Measurements from ENCODE around the gene BTBD2.

The BTBD2 gene

DNA sequence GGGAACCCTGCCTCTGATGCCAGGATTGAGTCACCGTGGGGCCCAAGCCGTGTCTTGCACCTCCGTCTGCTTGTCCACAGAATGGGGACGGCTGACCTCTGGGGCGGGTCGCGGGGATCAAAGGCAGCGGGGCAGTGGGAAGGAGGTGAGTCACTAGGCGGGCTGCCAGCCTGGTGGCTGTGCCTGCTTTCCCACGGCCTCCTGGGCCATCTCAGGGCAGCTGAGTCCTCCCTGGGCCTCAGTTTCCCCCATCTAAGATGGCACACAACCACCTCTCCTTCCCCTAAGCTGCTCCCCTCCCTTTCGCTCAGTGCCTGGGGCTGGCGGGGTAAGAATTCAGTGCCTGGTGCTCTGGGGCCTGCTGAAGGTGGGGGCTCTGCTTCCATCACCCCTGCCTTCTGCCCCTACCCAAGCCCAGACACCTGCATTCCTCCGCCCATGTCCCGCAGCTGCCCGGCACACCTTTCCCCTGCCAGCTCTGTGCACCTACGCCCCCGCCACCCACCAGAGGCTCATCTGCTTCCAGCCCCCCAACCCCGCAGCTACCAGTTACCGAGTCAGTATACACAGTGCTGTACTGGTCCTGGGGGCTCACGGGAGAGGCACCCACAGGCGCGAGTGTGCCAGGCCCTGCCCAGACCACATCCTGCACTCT lies 32.1 kb upstream of the BTBD2 start:
- DNase-seq (no peak), ATAC-seq (replicated peaks) (no peak)
- Mint-ChIP-seq H3K4me3 (peak overlapping the region; percentile 68 to 83), H3K4me1 (ENCODE audit: low read depth in 2 of 2) (peaks cover 33 to 50% of the 10 kb centered on the region in 2 donors), H3K27ac (peak overlapping the region; percentile 81 to 96), H3K36me3 (ENCODE audit: insufficient read depth) (peaks cover 92% of the 10 kb centered on the region), H3K27me3 (no peaks in the 10 kb centered on the region), H3K9me3 (no peaks in the 10 kb centered on the region)

GRCh38 chr19:2047076-2047448 lies 31.5 kb upstream of the BTBD2 start:
- Mint-ChIP-seq H3K4me1 (ENCODE audit: low read depth in 2 of 2) (peaks cover 33 to 49% of the 10 kb centered on the region in 2 donors), H3K4me3 (peak overlapping the region; percentile 68 to 83), H3K27me3 (no peaks in the 10 kb centered on the region), H3K36me3 (ENCODE audit: insufficient read depth) (peaks cover 95% of the 10 kb centered on the region), H3K9me3 (no peaks in the 10 kb centered on the region), H3K27ac (peak overlapping the region; percentile 81 to 96)
- DNase-seq = no peak
- no peak for ATAC-seq (replicated peaks)

DNA sequence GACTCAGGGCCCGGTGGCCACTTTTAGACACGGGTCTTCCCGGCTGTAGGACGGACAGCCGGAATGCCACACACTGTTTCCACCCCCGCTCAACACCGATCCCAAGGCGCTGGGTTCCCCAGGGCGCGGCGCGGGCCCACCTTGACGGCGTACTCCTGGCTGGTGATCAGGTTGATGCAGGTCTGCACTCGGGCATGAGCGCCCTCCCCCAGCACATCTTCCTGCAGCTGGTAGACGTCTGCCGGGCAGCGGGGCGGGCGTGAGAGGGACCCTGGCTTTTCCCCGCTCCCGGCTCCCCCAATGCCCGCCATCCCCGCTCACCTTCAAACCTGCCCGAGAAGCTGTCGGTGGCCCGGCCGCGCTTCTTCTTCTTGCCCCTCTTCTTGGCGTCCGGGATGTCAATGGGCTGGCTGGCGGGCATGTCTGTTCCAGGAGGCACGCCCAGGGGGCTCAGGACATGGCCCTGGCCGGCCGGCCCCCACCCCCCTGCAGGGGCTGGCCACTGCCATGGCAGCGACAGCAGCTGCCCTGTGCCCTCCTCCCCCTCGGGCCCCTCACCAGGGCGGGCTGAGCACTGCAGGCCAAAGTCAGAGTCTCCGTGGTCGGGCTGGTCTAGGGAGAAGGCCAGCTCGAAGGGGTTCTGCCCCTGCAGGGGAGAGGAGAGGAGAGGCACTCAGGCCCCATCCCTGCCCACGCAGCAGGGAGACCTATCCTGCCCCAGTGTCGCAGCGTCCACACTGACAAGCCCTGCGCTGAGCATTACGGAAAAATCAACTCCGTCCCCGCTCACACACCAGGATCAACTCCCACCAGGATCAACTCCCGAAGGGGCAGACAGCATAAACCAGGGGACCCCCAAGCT lies 30.8 kb upstream of the BTBD2 start:
- Mint-ChIP-seq H3K27me3 (no peaks in the 10 kb centered on the region), H3K4me3 (peak overlapping the region in 1 of 2 donors; percentile 83), H3K27ac (peak overlapping the region; percentile 81 to 96), H3K9me3 (no peaks in the 10 kb centered on the region), H3K36me3 (ENCODE audit: insufficient read depth) (peaks cover 95% of the 10 kb centered on the region), H3K4me1 (ENCODE audit: low read depth in 2 of 2) (peaks cover 28 to 45% of the 10 kb centered on the region in 2 donors)
- no peak for ATAC-seq (replicated peaks)
- no peak for DNase-seq

- H3K27ac Mint-ChIP-seq = peak overlapping the region; percentile 46 to 96
- no peaks in the 10 kb centered on the region for H3K27me3 Mint-ChIP-seq
- peaks cover 98% of the 10 kb centered on the region for H3K36me3 Mint-ChIP-seq (ENCODE audit: insufficient read depth)
- DNase-seq (no peak), ATAC-seq (replicated peaks) (no peak)
- peak overlapping the region in 1 of 2 donors; percentile 48 for H3K4me3 Mint-ChIP-seq
- H3K9me3 Mint-ChIP-seq = no peaks in the 10 kb centered on the region
- peaks cover 28 to 49% of the 10 kb centered on the region in 2 donors for H3K4me1 Mint-ChIP-seq (ENCODE audit: low read depth in 2 of 2)
These were observed 30.1 kb upstream of the BTBD2 start for GRCh38 chr19:2045501-2046045.

DNA sequence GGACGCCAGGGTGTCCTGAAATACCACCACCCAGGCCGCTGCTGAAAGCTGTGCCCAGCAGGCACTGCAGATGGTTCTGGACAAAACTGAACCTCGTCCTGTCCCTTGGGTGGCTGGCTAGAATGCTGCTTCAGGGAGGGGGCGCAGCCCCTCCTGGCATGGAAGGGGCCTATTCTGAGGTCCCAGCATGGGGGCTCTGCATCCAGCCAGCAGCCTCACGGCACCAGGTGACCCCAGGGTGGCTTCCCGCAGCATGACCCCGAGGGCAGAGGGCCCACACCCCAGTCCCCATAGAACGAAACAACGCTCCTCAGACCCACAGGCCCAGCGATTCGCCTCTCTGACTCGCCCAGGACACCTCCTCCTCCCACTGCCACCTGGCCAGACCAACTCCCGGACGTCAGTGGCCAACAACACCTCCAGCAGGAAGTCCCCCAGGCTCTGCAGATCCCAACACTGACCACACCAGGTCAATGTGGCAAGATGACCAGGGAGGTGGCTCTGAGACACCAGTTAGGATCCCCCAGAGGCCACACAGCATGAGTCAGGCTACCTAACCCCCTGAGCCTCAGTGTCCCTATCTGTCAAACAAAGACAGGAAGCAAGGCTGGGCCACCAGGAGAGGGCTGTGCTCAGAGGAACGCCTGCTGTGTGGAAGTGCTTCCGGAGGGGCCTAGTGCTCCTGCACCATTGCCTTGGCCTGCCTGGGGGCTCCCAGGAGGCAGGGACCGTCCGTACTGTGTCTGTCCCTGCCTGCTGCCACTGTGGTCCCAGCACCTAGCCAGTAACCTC lies 29.4 kb upstream of the BTBD2 start:
- Mint-ChIP-seq H3K27ac (peak overlapping the region; percentile 46 to 96), H3K9me3 (no peaks in the 10 kb centered on the region), H3K4me3 (peak overlapping the region in 1 of 2 donors; percentile 48), H3K27me3 (no peaks in the 10 kb centered on the region), H3K4me1 (ENCODE audit: low read depth in 2 of 2) (peaks cover 27 to 48% of the 10 kb centered on the region in 2 donors), H3K36me3 (ENCODE audit: insufficient read depth) (peaks cover 96% of the 10 kb centered on the region)
- DNase-seq (no peak), ATAC-seq (replicated peaks) (no peak)

- Mint-ChIP-seq H3K4me3 (peak overlapping the region; percentile 37 to 70), H3K9me3 (no peaks in the 10 kb centered on the region), H3K27me3 (no peaks in the 10 kb centered on the region), H3K27ac (peak overlapping the region; percentile 96), H3K4me1 (ENCODE audit: low read depth in 2 of 2) (peaks cover 22 to 45% of the 10 kb centered on the region in 2 donors), H3K36me3 (ENCODE audit: insufficient read depth) (peaks cover 95% of the 10 kb centered on the region)
- ATAC-seq (replicated peaks) (no peak), DNase-seq (no peak)
These were observed 28.6 kb upstream of the BTBD2 start for GRCh38 chr19:2043961-2044708.

DNA sequence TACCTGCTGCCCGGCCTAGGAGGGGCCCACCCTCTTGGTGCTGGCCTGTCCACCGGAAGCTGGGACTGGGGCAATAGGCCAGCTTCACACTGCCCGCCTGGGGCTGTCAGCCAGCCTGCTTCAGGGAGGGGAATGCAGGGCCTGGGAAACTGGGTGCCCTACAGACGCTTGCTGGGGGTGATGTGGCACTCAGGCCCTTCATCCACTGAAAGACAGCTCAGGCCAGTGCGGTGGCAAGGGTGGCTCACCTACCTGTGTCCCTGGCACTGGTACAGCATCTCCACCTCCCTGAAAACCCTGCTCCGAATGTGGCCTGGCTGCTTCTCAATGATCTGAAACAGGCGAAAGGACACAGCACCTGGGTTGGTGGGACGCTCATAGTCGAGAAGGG lies 27.7 kb upstream of the BTBD2 start:
- Mint-ChIP-seq H3K27me3 (no peaks in the 10 kb centered on the region), H3K4me1 (ENCODE audit: low read depth in 2 of 2) (peaks cover 19 to 38% of the 10 kb centered on the region in 2 donors), H3K4me3 (peak overlapping the region; percentile 37 to 70), H3K27ac (peak overlapping the region; percentile 96), H3K36me3 (ENCODE audit: insufficient read depth) (peaks cover 95% of the 10 kb centered on the region), H3K9me3 (no peaks in the 10 kb centered on the region)
- no peak for DNase-seq
- ATAC-seq (replicated peaks) = no peak

GRCh38 chr19:2042485-2043250 lies 27.2 kb upstream of the BTBD2 start:
- no peaks in the 10 kb centered on the region for H3K27me3 Mint-ChIP-seq
- no peaks in the 10 kb centered on the region for H3K9me3 Mint-ChIP-seq
- DNase-seq (no peak), ATAC-seq (replicated peaks) (no peak)
- H3K27ac Mint-ChIP-seq = peak overlapping the region; percentile 96
- H3K4me1 Mint-ChIP-seq (ENCODE audit: low read depth in 2 of 2) = peaks cover 13 to 37% of the 10 kb centered on the region in 2 donors
- peaks cover 95% of the 10 kb centered on the region for H3K36me3 Mint-ChIP-seq (ENCODE audit: insufficient read depth)
- peak overlapping the region; percentile 70 to 73 for H3K4me3 Mint-ChIP-seq

GRCh38 chr19:2041683-2042484 lies 26.4 kb upstream of the BTBD2 start:
- peak overlapping the region; percentile 96 for H3K27ac Mint-ChIP-seq
- no peaks in the 10 kb centered on the region for H3K9me3 Mint-ChIP-seq
- DNase-seq = peak; percentile 99 to 100 (median 99)
- peak; percentile 79 for ATAC-seq (replicated peaks)
- peak overlapping the region; percentile 73 to 74 for H3K4me3 Mint-ChIP-seq
- no peaks in the 10 kb centered on the region for H3K27me3 Mint-ChIP-seq
- H3K4me1 Mint-ChIP-seq (ENCODE audit: low read depth in 2 of 2) = peaks cover 12 to 30% of the 10 kb centered on the region in 2 donors
- peaks cover 93% of the 10 kb centered on the region for H3K36me3 Mint-ChIP-seq (ENCODE audit: insufficient read depth)

DNA sequence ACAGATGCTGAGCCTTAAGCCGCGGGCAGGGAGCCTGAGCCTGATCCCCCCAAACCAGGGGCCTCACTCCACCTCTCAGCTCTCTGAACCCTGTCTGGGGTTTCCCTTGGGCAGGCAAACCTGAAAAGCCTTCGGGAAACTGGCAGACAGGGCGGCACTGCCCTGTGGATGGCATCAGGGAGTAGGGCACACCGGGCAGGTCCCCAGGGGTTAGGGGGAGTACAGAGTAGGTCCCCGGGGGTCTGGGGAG lies 25.8 kb upstream of the BTBD2 start:
- Mint-ChIP-seq H3K27me3 (no peaks in the 10 kb centered on the region), H3K9me3 (no peaks in the 10 kb centered on the region), H3K27ac (peak overlapping the region; percentile 96), H3K36me3 (ENCODE audit: insufficient read depth) (peaks cover 87% of the 10 kb centered on the region), H3K4me1 (ENCODE audit: low read depth in 2 of 2) (peaks cover 12 to 30% of the 10 kb centered on the region in 2 donors), H3K4me3 (peak overlapping the region; percentile 73 to 74)
- DNase-seq (no peak), ATAC-seq (replicated peaks) (no peak)

- H3K4me3 Mint-ChIP-seq = peak overlapping the region; percentile 73 to 74
- H3K9me3 Mint-ChIP-seq = no peaks in the 10 kb centered on the region
- DNase-seq (no peak), ATAC-seq (replicated peaks) (no peak)
- H3K4me1 Mint-ChIP-seq (ENCODE audit: low read depth in 2 of 2) = peaks cover 12 to 27% of the 10 kb centered on the region in 2 donors
- H3K36me3 Mint-ChIP-seq (ENCODE audit: insufficient read depth) = peaks cover 82% of the 10 kb centered on the region
- no peaks in the 10 kb centered on the region for H3K27me3 Mint-ChIP-seq
- peak overlapping the region; percentile 96 for H3K27ac Mint-ChIP-seq
These were observed 25.3 kb upstream of the BTBD2 start for GRCh38 chr19:2040647-2041432.

All from effector memory CD8-positive, alpha-beta T cell (primary cell).